ENCODE measurements around the gene LCE5A. TPM values are rescaled to one million over a fixed set of nuclear protein-coding genes. Genes with fewer than 3 reads are reported as not detected.
"Not testable (repeated sequence)": the region's sequence is repeated elsewhere in the genome, so short reads cannot be mapped to it uniquely, and the experiment has no call there.

Gene LCE5A
- total RNA-seq, 1 experiment from 2014 or later: not detected

DNA sequence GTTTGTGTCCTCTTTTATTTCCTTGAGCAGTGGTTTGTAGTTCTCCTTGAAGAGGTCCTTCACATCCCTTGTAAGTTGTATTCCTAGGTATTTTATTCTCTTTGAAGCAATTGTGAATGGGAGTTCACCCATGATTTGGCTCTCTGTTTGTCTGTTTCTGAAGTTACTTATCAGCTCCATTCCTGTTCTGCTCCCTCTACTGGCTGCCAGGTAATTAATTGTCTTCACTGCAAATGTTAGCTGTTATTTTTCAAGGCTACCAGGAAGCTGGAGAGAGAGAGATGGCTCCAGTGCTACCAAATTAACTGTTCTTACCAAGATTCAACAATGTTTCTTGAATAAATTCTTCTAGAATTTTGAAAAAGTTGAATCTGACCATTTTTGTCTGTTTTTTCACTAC is 19.1 kb upstream of the LCE5A start:
- BruUV-seq (replicated peaks); H3K4me1 ChIP-seq (ENCODE audit: control insufficient read depth in 1 of 2, insufficient read depth in 2 of 2, low read length in 2 of 2); H3K4me3 ChIP-seq (replicated peaks in 1 of 2; ENCODE audit: low read depth in 1 of 2, low read length in 2 of 2); H3K27me3 ChIP-seq (ENCODE audit: insufficient read depth, low read length); H3K9ac ChIP-seq (ENCODE audit: low read length); H3K36me3 ChIP-seq (ENCODE audit: control insufficient read depth in 1 of 2, insufficient read depth in 2 of 2, low read length in 2 of 2); H3K79me2 ChIP-seq (ENCODE audit: insufficient read depth, low read length); intact Hi-C loops (cut with micrococcal nuclease); RAD21 ChIA-PET (ENCODE audit: low non-redundant PET in 1 of 2, low total read pairs in 2 of 2, uncharacterized antibody in 2 of 2, unreplicated experiment in 2 of 2); H3K9me3 ChIP-seq (ENCODE audit: control insufficient read depth in 1 of 2, insufficient read depth in 1 of 2, low read depth in 1 of 2, low read length in 2 of 2); H2AFZ ChIP-seq (ENCODE audit: low read depth, low read length, poor library complexity, severe bottlenecking); H3K9me2 ChIP-seq (ENCODE audit: insufficient read depth); H3K27ac ChIP-seq (ENCODE audit: low read depth, low read length); H3K4me2 ChIP-seq (ENCODE audit: low read length); H4K20me1 ChIP-seq (ENCODE audit: insufficient read depth): not testable (repeated sequence)
- peak in 2 of 3 experiments; percentile 34 to 45; a peak in 4 of 6 replicates for TF ChIP-seq CTCF (IDR thresholded peaks at IDR 0.05 in 2 of 3, conservative IDR thresholded peaks at IDR 0.05 in 1 of 3; ENCODE audit: borderline replicate concordance in 1 of 3, insufficient read depth in 1 of 3, low read depth in 2 of 3, low read length in 2 of 3)
- peak; percentile 73 for ATAC-seq
- CTCF ChIA-PET: interaction anchor here (0.9 to 2.1 kb wide), 8 partner anchors 10 to 435 kb away, joined by 3 to 13 read pairs (median 6); no protein-coding TSS in a partner anchor
- DNase-seq (ENCODE audit: low read depth, low spot score): peak; percentile 34
- POLR2A ChIA-PET: interaction anchor here (0.8 kb wide), 1 partner anchor 9 kb away, joined by 3 read pairs; no protein-coding TSS in a partner anchor

DNA sequence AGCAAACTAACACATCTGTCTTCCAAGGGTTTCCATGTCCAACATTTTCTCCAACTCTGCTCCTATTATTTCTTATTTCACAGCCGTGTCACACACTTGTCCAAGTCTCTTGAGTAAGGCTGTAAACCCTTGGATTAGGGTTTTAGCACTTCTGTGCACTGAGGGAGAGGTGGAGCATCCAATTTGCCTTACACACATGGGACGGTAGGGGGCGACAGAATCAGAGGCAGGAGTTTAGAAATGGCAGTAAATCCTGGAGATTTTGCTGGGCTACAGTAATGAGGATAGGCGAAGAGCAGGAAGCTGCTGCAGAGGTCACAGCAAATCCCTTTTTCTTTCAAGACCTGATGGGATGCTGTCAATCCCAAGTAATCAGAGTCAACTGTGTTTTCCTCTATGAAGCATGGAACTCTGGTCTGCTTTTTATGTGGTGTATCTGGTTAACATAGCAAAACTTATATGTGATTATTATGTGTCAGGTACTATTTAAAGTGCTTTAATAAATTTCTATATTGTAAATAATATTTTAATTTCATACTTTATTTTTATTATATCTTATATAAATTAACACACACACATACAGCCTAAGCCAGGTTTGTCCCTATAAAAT is 15.4 kb upstream of the LCE5A start:
- Histone ChIP-seq H3K9me2 (ENCODE audit: insufficient read depth) (no peaks in the 10 kb centered on the region), H3K79me2 (ENCODE audit: insufficient read depth, low read length) (no peaks in the 10 kb centered on the region), H2AFZ (ENCODE audit: low read depth, low read length, poor library complexity, severe bottlenecking) (no peak overlapping the region), H3K4me2 (ENCODE audit: low read length) (no peak overlapping the region), H4K20me1 (ENCODE audit: insufficient read depth) (no peaks in the 10 kb centered on the region), H3K9ac (ENCODE audit: low read length) (no peak overlapping the region), H3K4me3 (replicated peaks in 1 of 2; ENCODE audit: low read depth in 1 of 2, low read length in 2 of 2) (no peak overlapping the region), H3K36me3 (ENCODE audit: control insufficient read depth in 1 of 2, insufficient read depth in 2 of 2, low read length in 2 of 2) (no peaks in the 10 kb centered on the region), H3K4me1 (ENCODE audit: control insufficient read depth in 1 of 2, insufficient read depth in 2 of 2, low read length in 2 of 2) (no peaks in the 10 kb centered on the region), H3K9me3 (ENCODE audit: control insufficient read depth in 1 of 2, insufficient read depth in 1 of 2, low read depth in 1 of 2, low read length in 2 of 2) (no peaks in the 10 kb centered on the region), H3K27me3 (ENCODE audit: insufficient read depth, low read length) (no peaks in the 10 kb centered on the region), H3K27ac (ENCODE audit: low read depth, low read length) (no peak overlapping the region)
- ATAC-seq (peak; percentile 84), DNase-seq (ENCODE audit: low read depth, low spot score) (no peak)
- intact Hi-C loops (cut with micrococcal nuclease): loop anchor here (5.0 kb wide), 1 partner anchor 432 kb away; no protein-coding TSS in a partner anchor
- POLR2A ChIA-PET: no interaction called here
- no TSS peak for BruUV-seq (replicated peaks)
- RAD21 ChIA-PET (ENCODE audit: low non-redundant PET in 1 of 2, low total read pairs in 2 of 2, uncharacterized antibody in 2 of 2, unreplicated experiment in 2 of 2): no interaction called here
- CTCF ChIA-PET: interaction anchor here (0.6 to 1.2 kb wide), 2 partner anchors 40 to 253 kb away, joined by 3 to 4 read pairs; no protein-coding TSS in a partner anchor
- TF ChIP-seq EGR1 (IDR thresholded peaks at IDR 0.05; ENCODE audit: low read depth) (no peak), FOSL1 (IDR thresholded peaks at IDR 0.05; ENCODE audit: low read depth) (no peak), RAD21 (IDR thresholded peaks at IDR 0.05; ENCODE audit: low read depth) (peak; percentile 43; the same call in 1 of the 2 replicates), ZBTB33 (IDR thresholded peaks at IDR 0.05; ENCODE audit: extremely low read depth, insufficient replicate concordance, low read length) (no peak), POLR2A (IDR thresholded peaks at IDR 0.05; ENCODE audit: borderline replicate concordance, extremely low read depth, insufficient read depth, insufficient read length) (no peak), CBX3 (IDR thresholded peaks at IDR 0.05; ENCODE audit: low read depth) (0 out of 2 replicates have a peak, but pooled peaks have one; percentile 22), EZH2phosphoT487 (IDR thresholded peaks at IDR 0.05; ENCODE audit: borderline replicate concordance) (no peak), YY1 (IDR thresholded peaks at IDR 0.05; ENCODE audit: extremely low read depth, insufficient replicate concordance, low read depth, low read length) (no peak), ELF1 (IDR thresholded peaks at IDR 0.05; ENCODE audit: borderline replicate concordance, low read depth) (no peak)
- TF ChIP-seq, protein P1, sequence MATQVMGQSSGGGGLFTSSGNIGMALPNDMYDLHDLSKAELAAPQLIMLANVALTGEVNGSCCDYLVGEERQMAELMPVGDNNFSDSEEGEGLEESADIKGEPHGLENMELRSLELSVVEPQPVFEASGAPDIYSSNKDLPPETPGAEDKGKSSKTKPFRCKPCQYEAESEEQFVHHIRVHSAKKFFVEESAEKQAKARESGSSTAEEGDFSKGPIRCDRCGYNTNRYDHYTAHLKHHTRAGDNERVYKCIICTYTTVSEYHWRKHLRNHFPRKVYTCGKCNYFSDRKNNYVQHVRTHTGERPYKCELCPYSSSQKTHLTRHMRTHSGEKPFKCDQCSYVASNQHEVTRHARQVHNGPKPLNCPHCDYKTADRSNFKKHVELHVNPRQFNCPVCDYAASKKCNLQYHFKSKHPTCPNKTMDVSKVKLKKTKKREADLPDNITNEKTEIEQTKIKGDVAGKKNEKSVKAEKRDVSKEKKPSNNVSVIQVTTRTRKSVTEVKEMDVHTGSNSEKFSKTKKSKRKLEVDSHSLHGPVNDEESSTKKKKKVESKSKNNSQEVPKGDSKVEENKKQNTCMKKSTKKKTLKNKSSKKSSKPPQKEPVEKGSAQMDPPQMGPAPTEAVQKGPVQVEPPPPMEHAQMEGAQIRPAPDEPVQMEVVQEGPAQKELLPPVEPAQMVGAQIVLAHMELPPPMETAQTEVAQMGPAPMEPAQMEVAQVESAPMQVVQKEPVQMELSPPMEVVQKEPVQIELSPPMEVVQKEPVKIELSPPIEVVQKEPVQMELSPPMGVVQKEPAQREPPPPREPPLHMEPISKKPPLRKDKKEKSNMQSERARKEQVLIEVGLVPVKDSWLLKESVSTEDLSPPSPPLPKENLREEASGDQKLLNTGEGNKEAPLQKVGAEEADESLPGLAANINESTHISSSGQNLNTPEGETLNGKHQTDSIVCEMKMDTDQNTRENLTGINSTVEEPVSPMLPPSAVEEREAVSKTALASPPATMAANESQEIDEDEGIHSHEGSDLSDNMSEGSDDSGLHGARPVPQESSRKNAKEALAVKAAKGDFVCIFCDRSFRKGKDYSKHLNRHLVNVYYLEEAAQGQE (IDR thresholded peaks at IDR 0.05; ENCODE audit: low read depth): no peak
